KMS-11 (cell line): ENCODE results near the gene DLL3.

Experiments
- H2AFZ ChIP-seq: fragments of 200-600 bp; sonication (generic); 2 replicates; pipeline ENCODE4 v1.6.1; 2016; ENCODE audit warnings: antibody characterized with exemption, mixed run types, low read depth
- H3K27ac ChIP-seq: fragments of 200-600 bp; sonication (generic); 2 replicates; pipeline ENCODE4 v1.6.1; 2016; ENCODE audit warnings: mild to moderate bottlenecking, mixed run types
- H3K27me3 ChIP-seq: fragments of 200-600 bp; sonication (generic); 2 replicates; pipeline ENCODE4 v1.6.1; 2017; ENCODE audit warnings: mild to moderate bottlenecking, low read depth, mixed run types, moderate library complexity; ENCODE audit not compliant: insufficient read depth
- H3K36me3 ChIP-seq: fragments of 200-600 bp; sonication (generic); 2 replicates; pipeline ENCODE4 v1.6.1; 2017; ENCODE audit warnings: mild to moderate bottlenecking, mixed run types; ENCODE audit not compliant: insufficient read depth
- H3K4me1 ChIP-seq: fragments of 200-600 bp; sonication (generic); 2 replicates; pipeline ENCODE4 v1.6.1; 2016; ENCODE audit warnings: mild to moderate bottlenecking, low read depth, mixed run types; ENCODE audit not compliant: poor library complexity, severe bottlenecking
- H3K4me2 ChIP-seq: fragments of 200-600 bp; sonication (generic); 2 replicates; pipeline ENCODE4 v1.7.0; 2016; ENCODE audit warnings: mild to moderate bottlenecking, mixed run types
- H3K4me3 ChIP-seq: fragments of 200-600 bp; sonication (generic); IDR thresholded peaks from 2 replicates; pipeline ENCODE4 v1.6.1; 2017; ENCODE audit warnings: low read depth, low read length, mixed read lengths; ENCODE audit not compliant: insufficient read depth
- H3K79me2 ChIP-seq: fragments of 200-600 bp; sonication (generic); 2 replicates; pipeline ENCODE4 v1.6.1; 2016; ENCODE audit warnings: low read depth, mixed run types; ENCODE audit not compliant: insufficient read depth
- H3K9ac ChIP-seq: fragments of 200-600 bp; sonication (generic); 2 replicates; pipeline ENCODE4 v1.6.1; 2016; ENCODE audit warnings: mild to moderate bottlenecking, mixed run types
- H4K20me1 ChIP-seq: fragments of 200-600 bp; sonication (generic); 2 replicates; pipeline ENCODE4 v1.6.1; 2016; ENCODE audit warnings: mild to moderate bottlenecking, mixed run types; ENCODE audit not compliant: insufficient read depth
- TF ChIP-seq, protein P1 (sequence below): fragments of 200-600 bp; sonication (generic); conservative IDR thresholded peaks from 2 replicates; pipeline ENCODE4 v1.6.1; 2017; ENCODE audit warnings: low read depth, mild to moderate bottlenecking, antibody characterized with exemption, low read length, moderate library complexity, mixed read lengths

The DLL3 gene

DNA sequence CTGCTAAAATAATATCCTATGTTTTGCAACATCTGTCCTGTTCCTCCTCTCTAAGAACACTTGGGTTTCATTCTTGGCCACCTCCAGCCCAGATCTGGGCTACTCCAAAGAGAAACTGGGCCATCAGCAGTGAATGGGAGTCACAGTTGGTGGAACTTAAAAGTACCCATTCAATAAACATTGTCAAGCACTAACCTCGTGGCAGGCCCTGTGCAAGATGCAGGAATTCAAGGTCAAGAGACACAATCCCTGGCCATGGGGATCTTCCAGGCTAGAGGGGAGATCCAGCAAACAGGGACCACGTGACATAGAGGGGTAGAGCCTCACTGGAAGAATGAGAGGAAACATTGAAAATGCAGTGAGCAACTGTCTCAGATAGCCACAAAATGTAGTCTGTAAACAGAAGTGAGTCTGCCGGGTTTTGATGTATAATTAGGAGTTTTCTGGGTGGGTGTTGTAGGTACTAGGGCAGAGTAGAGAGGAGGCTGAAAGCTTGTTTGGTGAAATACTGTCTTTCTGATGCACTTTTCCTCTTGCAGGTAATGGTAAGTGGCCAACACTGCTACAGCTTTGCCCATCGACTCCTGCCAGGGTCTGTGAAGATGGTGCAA, 56.1 kb downstream of the DLL3 start:
- Histone ChIP-seq H2AFZ (no peak overlapping the region), H3K36me3 (no peaks in the 10 kb centered on the region), H3K27ac (no peak overlapping the region), H4K20me1 (no peaks in the 10 kb centered on the region), H3K79me2 (no peaks in the 10 kb centered on the region), H3K4me2 (no peak overlapping the region), H3K4me3 (no peak overlapping the region), H3K27me3 (no peaks in the 10 kb centered on the region), H3K9ac (no peak overlapping the region), H3K4me1 (peaks cover 35% of the 10 kb centered on the region)
- TF ChIP-seq, protein P1, sequence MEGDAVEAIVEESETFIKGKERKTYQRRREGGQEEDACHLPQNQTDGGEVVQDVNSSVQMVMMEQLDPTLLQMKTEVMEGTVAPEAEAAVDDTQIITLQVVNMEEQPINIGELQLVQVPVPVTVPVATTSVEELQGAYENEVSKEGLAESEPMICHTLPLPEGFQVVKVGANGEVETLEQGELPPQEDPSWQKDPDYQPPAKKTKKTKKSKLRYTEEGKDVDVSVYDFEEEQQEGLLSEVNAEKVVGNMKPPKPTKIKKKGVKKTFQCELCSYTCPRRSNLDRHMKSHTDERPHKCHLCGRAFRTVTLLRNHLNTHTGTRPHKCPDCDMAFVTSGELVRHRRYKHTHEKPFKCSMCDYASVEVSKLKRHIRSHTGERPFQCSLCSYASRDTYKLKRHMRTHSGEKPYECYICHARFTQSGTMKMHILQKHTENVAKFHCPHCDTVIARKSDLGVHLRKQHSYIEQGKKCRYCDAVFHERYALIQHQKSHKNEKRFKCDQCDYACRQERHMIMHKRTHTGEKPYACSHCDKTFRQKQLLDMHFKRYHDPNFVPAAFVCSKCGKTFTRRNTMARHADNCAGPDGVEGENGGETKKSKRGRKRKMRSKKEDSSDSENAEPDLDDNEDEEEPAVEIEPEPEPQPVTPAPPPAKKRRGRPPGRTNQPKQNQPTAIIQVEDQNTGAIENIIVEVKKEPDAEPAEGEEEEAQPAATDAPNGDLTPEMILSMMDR = no peak

DNA sequence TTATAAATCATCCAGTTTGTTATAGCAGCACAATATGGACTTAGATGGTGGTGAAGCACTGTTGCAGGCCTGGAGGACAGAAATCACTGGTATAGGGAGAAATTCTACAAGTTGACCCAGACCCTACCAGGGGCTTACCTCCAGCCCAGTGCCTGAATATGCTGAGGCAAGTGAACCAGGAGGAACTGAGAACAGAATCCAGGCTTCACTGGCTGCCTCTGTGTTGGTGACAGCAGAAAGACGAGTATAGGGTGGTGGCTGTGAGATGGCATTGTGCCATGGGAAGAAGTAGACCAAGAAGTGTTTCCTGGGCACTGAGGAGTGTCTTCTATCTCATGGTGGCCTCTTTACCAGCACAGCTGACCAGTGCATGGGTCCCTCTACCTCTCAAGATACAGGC, 57.1 kb downstream of the DLL3 start:
- H3K27ac ChIP-seq = no peak overlapping the region
- H3K27me3 ChIP-seq = no peaks in the 10 kb centered on the region
- H3K36me3 ChIP-seq = no peaks in the 10 kb centered on the region
- H2AFZ ChIP-seq = no peak overlapping the region
- H3K4me3 ChIP-seq = no peak overlapping the region
- H3K4me2 ChIP-seq = no peak overlapping the region
- H4K20me1 ChIP-seq = no peaks in the 10 kb centered on the region
- TF ChIP-seq, protein P1 = no peak
- peaks cover 35% of the 10 kb centered on the region for H3K4me1 ChIP-seq
- no peak overlapping the region for H3K9ac ChIP-seq
- H3K79me2 ChIP-seq = no peaks in the 10 kb centered on the region
